MM.1S (cell line): ENCODE results near the gene SPDEF.

Experiments used
- EZH2 ChIP-seq: fragments of 300-600 bp; sonication (generic); optimal IDR thresholded peaks from 2 replicates; pipeline ENCODE3; 2017; ENCODE audit warnings: low read depth, mild to moderate bottlenecking, antibody characterized with exemption, low read length, mixed read lengths
- TF ChIP-seq, protein P1 (sequence below): fragments of 300-600 bp; sonication (generic); IDR thresholded peaks from 2 replicates; pipeline ENCODE4 v1.5.1; 2016; ENCODE audit warnings: antibody characterized with exemption, low read length, mixed read lengths

DNA sequence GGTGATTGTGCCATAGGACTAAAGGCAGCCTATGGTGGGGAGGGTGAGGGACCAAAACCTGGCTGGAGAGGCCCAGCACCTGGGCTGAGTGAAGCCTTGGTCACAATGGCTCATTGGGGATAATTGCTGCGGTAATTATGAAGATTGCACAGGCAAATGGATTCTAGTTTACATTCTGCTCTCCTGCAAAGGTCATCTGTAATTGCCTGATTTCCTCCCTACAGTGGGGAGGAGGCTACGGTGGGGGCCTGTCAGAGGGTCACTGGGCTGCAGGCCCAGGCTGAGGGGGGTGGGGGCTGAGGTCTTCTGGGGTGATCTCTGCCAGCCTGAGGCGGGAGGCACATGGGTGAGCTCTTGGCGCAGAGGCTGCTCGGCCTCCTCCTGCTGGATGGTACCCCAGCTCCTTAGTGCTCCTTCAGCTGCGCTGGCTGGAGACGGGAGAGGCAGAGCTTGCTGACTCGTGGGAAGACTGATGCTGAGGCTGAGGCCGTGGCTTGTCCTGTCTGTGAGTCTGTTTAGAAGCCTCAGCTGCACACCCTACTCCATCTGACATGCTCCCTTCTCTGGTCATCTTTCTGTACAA is 59.9 kb downstream of the SPDEF start:
- TF ChIP-seq, protein P1, sequence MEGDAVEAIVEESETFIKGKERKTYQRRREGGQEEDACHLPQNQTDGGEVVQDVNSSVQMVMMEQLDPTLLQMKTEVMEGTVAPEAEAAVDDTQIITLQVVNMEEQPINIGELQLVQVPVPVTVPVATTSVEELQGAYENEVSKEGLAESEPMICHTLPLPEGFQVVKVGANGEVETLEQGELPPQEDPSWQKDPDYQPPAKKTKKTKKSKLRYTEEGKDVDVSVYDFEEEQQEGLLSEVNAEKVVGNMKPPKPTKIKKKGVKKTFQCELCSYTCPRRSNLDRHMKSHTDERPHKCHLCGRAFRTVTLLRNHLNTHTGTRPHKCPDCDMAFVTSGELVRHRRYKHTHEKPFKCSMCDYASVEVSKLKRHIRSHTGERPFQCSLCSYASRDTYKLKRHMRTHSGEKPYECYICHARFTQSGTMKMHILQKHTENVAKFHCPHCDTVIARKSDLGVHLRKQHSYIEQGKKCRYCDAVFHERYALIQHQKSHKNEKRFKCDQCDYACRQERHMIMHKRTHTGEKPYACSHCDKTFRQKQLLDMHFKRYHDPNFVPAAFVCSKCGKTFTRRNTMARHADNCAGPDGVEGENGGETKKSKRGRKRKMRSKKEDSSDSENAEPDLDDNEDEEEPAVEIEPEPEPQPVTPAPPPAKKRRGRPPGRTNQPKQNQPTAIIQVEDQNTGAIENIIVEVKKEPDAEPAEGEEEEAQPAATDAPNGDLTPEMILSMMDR, result no peak
- no peak for TF ChIP-seq EZH2
